WTC11 (cell line): ENCODE data around the gene SBF1.

Experiments used
- E2F1 ChIP-seq: sonication (generic); formaldehyde crosslinking; IDR thresholded peaks from 2 replicates; pipeline ENCODE4 v1.8.0; 2022; ENCODE audit warnings: mild to moderate bottlenecking, missing genetic modification reagents
- NR2C2 ChIP-seq: sonication (generic); formaldehyde crosslinking; IDR thresholded peaks from 2 replicates; pipeline ENCODE4 v1.8.0; 2022; ENCODE audit warnings: mild to moderate bottlenecking, missing genetic modification reagents
- TF ChIP-seq, protein P1 (sequence below): sonication (generic); formaldehyde crosslinking; IDR thresholded peaks from 2 replicates; pipeline ENCODE4 v1.8.1; 2023; ENCODE audit warnings: mild to moderate bottlenecking, missing genetic modification reagents, borderline replicate concordance

DNA sequence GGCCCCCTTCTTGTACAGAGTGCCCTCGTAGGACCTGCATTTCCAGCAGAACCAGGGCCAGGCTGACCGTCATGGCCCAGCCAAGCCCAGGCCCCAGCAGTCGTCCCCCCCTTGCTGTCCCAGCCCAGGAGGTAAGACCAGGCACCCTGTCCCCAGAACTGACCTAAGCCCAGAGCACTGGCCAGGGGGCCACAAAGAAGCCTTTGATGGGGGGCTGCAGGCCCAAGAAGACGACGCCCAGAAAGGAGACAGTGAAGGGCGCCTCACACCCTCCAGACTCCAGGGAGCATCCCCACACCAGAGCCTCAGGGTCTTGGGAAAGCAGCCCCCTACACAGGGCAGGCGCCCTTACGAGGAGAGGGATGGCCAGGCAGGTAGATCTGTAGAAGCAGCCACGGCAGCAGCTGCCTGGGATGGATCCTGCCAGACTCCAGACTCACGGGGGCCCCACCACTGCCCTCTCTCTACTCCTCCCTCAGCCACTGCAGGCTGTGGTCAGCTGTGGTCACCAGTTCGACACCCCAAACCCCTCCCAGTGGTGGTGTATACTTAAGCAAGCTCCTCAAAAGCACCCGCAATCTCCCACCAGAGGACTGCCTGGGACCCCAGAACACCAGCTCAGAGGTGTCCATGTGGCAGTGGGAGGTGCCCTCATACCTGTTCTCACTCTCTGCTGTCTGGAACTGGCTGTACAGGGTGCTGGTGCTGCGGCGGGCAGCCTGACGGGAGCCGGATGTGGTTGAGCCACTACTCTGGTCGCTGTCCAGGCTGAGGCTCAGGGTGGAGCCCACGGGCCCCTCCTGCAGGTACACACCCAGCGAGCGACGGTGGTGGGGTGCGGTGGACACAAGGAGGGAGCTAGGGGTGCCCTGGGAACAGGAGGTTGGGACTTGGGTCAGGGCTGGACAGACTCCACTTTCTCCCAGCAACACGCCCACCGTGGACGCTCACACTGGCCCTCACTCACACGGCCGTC, 27.0 kb downstream of the SBF1 start:
- TF ChIP-seq NR2C2 (CRISPR knock-in tag) = no peak
- no peak for TF ChIP-seq E2F1 (CRISPR knock-in tag)
- TF ChIP-seq, protein P1, sequence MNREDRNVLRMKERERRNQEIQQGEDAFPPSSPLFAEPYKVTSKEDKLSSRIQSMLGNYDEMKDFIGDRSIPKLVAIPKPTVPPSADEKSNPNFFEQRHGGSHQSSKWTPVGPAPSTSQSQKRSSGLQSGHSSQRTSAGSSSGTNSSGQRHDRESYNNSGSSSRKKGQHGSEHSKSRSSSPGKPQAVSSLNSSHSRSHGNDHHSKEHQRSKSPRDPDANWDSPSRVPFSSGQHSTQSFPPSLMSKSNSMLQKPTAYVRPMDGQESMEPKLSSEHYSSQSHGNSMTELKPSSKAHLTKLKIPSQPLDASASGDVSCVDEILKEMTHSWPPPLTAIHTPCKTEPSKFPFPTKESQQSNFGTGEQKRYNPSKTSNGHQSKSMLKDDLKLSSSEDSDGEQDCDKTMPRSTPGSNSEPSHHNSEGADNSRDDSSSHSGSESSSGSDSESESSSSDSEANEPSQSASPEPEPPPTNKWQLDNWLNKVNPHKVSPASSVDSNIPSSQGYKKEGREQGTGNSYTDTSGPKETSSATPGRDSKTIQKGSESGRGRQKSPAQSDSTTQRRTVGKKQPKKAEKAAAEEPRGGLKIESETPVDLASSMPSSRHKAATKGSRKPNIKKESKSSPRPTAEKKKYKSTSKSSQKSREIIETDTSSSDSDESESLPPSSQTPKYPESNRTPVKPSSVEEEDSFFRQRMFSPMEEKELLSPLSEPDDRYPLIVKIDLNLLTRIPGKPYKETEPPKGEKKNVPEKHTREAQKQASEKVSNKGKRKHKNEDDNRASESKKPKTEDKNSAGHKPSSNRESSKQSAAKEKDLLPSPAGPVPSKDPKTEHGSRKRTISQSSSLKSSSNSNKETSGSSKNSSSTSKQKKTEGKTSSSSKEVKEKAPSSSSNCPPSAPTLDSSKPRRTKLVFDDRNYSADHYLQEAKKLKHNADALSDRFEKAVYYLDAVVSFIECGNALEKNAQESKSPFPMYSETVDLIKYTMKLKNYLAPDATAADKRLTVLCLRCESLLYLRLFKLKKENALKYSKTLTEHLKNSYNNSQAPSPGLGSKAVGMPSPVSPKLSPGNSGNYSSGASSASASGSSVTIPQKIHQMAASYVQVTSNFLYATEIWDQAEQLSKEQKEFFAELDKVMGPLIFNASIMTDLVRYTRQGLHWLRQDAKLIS = no peak
